Fibroblast of lung (primary cell): ENCODE measurements around the gene RTL3. TPM values are rescaled to one million over a fixed set of nuclear protein-coding genes. Genes with fewer than 3 reads are reported as not detected.

Experiments used
- DNase-seq, 2 donors: peaks; one replicate each; pipeline versions ENCODE4 v3.0.0 to v3.0.0-alpha.2; 2010; ENCODE audit warnings: low read depth in 2 of 2
- H2AFZ ChIP-seq: 2 replicates; pipeline ENCODE4 v1.5.1; 2012; ENCODE audit warnings: low read length, control low read depth, inconsistent platforms
- H3K27ac ChIP-seq: 2 replicates; pipeline ENCODE4 v1.5.1; 2011; ENCODE audit warnings: low read length, control low read depth; ENCODE audit not compliant: insufficient read depth
- H3K27me3 ChIP-seq: 2 replicates; pipeline ENCODE4 v1.5.1; 2011; ENCODE audit warnings: mild to moderate bottlenecking, low read length; ENCODE audit not compliant: control insufficient read depth, insufficient read depth
- H3K36me3 ChIP-seq: 2 replicates; pipeline ENCODE4 v1.5.1; 2011; ENCODE audit warnings: low read length; ENCODE audit not compliant: control insufficient read depth, insufficient read depth
- H3K4me1 ChIP-seq: 2 replicates; pipeline ENCODE4 v1.5.1; 2011; ENCODE audit warnings: low read length; ENCODE audit not compliant: control insufficient read depth, insufficient read depth; ENCODE audit errors: extremely low read depth
- H3K4me2 ChIP-seq: 2 replicates; pipeline ENCODE4 v1.5.1; 2011; ENCODE audit warnings: low read length, control low read depth; ENCODE audit not compliant: insufficient read depth; ENCODE audit errors: extremely low read depth
- H3K4me3 ChIP-seq, 4 experiments: fragments of 200-600 bp in 1 of 4; sonication (generic) in 1 of 4; replicated peaks in 1 of 4; 2 replicates each; pipeline ENCODE4 v1.5.1; 2011 to 2016; ENCODE audit warnings: low read length in 4 of 4, low read depth in 3 of 4, mild to moderate bottlenecking in 3 of 4, control low read depth in 2 of 4, inconsistent platforms in 1 of 4, mixed read lengths in 1 of 4; ENCODE audit not compliant: insufficient read depth in 1 of 4; ENCODE audit errors: control extremely low read depth in 1 of 4
- H3K79me2 ChIP-seq: 2 replicates; pipeline ENCODE4 v1.5.1; 2012; ENCODE audit warnings: mild to moderate bottlenecking, low read length, inconsistent platforms; ENCODE audit not compliant: control insufficient read depth, insufficient read depth
- H3K9ac ChIP-seq: 2 replicates; pipeline ENCODE4 v1.5.1; 2011; ENCODE audit warnings: mild to moderate bottlenecking, low read length, control low read depth; ENCODE audit not compliant: insufficient read depth
- H3K9me3 ChIP-seq: 2 replicates; pipeline ENCODE4 v1.5.1; 2012; ENCODE audit warnings: low read depth, low read length; ENCODE audit not compliant: control insufficient read depth, insufficient read depth
- H4K20me1 ChIP-seq: 2 replicates; pipeline ENCODE4 v1.5.1; 2011; ENCODE audit warnings: low read length; ENCODE audit not compliant: control insufficient read depth, insufficient read depth; ENCODE audit errors: extremely low read depth
- CTCF ChIP-seq, 2 donors: IDR thresholded peaks in 1 of 2; conservative IDR thresholded peaks in 1 of 2; 1 replicate in 1 of 2; 2 replicates in 1 of 2; pipeline ENCODE4 v1.5.1; 2011 to 2012; ENCODE audit warnings: low read length in 2 of 2, control low read depth in 1 of 2, inconsistent platforms in 1 of 2, low read depth in 1 of 2, mild to moderate bottlenecking in 1 of 2
- EZH2 ChIP-seq: IDR thresholded peaks from 2 replicates; pipeline ENCODE4 v1.5.1; 2012; ENCODE audit warnings: low read length, control low read depth, mild to moderate bottlenecking; ENCODE audit errors: missing control alignments
- polyA plus RNA-seq, 2 donors: library from polyadenylated mRNA; depleted of rRNA in 1 of 2; stranded (reverse) in 1 of 2; unstranded in 1 of 2; fragments of >200 nt; gene quantifications; 2 replicates each; pipeline ENCODE4 v1.2.1, GENCODE V29; 2011 to 2012; ENCODE audit warnings: missing spikeins in 1 of 2
- total RNA-seq: library from RNA; depleted of rRNA; stranded (reverse); fragments of >200 nt; gene quantifications from 2 replicates; pipeline ENCODE4 v1.2.1, GENCODE V29; 2014

RTL3 gene
- total and polyA plus RNA-seq, 2 donors (not counting 1 experiment from before 2014, with no cell fraction given): 0.40 TPM; not detected in 1

DNA sequence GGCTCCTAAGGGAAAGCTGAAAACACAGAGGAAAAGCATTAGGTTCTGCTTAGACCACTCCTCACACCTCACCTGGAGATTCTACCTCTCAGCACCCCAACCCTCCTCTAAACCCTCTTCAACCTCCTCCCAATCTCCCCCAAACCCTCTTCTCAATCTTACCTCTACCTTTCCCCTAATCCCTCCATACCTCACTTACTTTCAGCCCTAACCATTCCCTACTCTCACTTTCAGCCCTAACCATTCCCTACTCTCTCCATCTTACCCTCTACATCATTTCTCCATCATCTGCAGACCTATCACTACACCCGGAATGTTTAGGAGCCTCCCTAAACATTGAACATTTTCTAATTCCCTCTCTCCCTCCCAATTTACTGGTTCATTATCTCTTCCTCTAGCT lies 3.5 kb downstream of the RTL3 start:
- Histone ChIP-seq H3K9ac (no peak overlapping the region), H3K27ac (no peak overlapping the region), H3K4me2 (no peak overlapping the region), H3K36me3 (no peaks in the 10 kb centered on the region), H3K9me3 (no peaks in the 10 kb centered on the region), H3K79me2 (no peaks in the 10 kb centered on the region), H2AFZ (no peak overlapping the region), H3K4me1 (peaks cover 2% of the 10 kb centered on the region), H3K4me3 (no peak overlapping the region), H3K27me3 (no peaks in the 10 kb centered on the region), H4K20me1 (no peaks in the 10 kb centered on the region)
- no peak for TF ChIP-seq EZH2
- no peak for TF ChIP-seq CTCF (conservative IDR thresholded peaks at IDR 0.05 in 1 of 2, IDR thresholded peaks at IDR 0.05 in 1 of 2; ENCODE audit: low read depth in 1 of 2, low read length in 2 of 2)
- no peak for DNase-seq

DNA sequence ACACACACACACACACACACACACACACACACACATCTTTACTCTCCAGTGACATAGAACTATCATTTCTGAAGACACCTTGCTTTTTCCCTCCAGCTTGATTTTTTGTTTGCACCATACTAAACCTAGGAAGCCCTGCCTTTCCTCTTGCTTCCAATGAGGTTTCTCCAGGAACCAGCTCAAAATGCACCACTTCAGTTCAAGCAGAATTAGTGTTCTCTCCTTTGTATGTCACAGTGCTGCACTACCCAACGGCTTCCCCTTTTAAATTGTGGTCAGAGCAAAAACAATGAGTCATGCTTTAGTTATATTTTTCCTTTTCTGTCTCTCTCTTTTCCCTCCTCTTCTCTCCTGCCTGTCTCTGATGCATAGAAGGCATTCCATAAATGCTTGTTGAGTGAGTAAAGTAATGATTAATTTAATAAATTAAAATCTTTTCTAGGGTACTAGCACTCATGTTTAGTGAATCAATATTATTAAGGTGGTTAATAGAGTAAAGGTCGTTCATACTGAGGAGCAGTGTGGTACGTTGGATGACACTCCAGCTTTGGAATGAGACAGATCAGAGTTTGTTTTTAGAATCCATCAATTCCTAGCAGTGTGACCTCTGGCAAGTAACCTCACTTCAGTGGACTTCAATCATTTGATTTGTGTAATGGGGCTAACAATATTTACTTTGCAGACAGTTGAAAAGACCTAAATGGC lies 5.9 kb downstream of the RTL3 start:
- Histone ChIP-seq H2AFZ (no peak overlapping the region), H3K9ac (no peak overlapping the region)

GRCh38 chrX:78650906-78651437 lies 8.2 kb downstream of the RTL3 start:
- no peaks in the 10 kb centered on the region for H3K79me2 ChIP-seq
- H3K9ac ChIP-seq: no peak overlapping the region
- H3K27me3 ChIP-seq: no peaks in the 10 kb centered on the region
- no peak overlapping the region for H3K27ac ChIP-seq
- H3K9me3 ChIP-seq: no peaks in the 10 kb centered on the region
- no peaks in the 10 kb centered on the region for H4K20me1 ChIP-seq
- no peaks in the 10 kb centered on the region for H3K4me1 ChIP-seq
- no peak overlapping the region for H2AFZ ChIP-seq
- H3K4me3 ChIP-seq: no peak overlapping the region
- no peak for TF ChIP-seq EZH2
- TF ChIP-seq CTCF (conservative IDR thresholded peaks at IDR 0.05 in 1 of 2, IDR thresholded peaks at IDR 0.05 in 1 of 2; ENCODE audit: low read depth in 1 of 2, low read length in 2 of 2): no peak
- no peaks in the 10 kb centered on the region for H3K36me3 ChIP-seq
- peak overlapping the region; percentile 13 for H3K4me2 ChIP-seq
- peak; percentile 67 to 91 for DNase-seq

More for the DNA sequence above, 5.9 kb downstream of the RTL3 start:
- H3K9me3 ChIP-seq: no peaks in the 10 kb centered on the region
- H3K4me1 ChIP-seq: no peaks in the 10 kb centered on the region
- H3K36me3 ChIP-seq: no peaks in the 10 kb centered on the region
- H3K79me2 ChIP-seq: no peaks in the 10 kb centered on the region
- H4K20me1 ChIP-seq: no peaks in the 10 kb centered on the region
- peak overlapping the region; percentile 7 for H3K27ac ChIP-seq
- no peak overlapping the region for H3K4me2 ChIP-seq
- no peak for TF ChIP-seq EZH2
- TF ChIP-seq CTCF (conservative IDR thresholded peaks at IDR 0.05 in 1 of 2, IDR thresholded peaks at IDR 0.05 in 1 of 2; ENCODE audit: low read depth in 1 of 2, low read length in 2 of 2): no peak
- no peaks in the 10 kb centered on the region for H3K27me3 ChIP-seq
- peak; percentile 75 to 92 for DNase-seq
- no peak overlapping the region for H3K4me3 ChIP-seq
